DND-41 (cell line): ENCODE data around the gene CYREN.
"Not testable (repeated sequence)": the region's sequence is repeated elsewhere in the genome, so short reads cannot be mapped to it uniquely, and the experiment has no call there.

ENCODE experiments used
- ATAC-seq: fragments of 200-7000 bp; cut with Tn5 transposase; 3 replicates; pipeline ENCODE4 v1.9.1; 2021; ENCODE audit warnings: low read depth; ENCODE audit not compliant: insufficient read depth
- DNase-seq: peaks from one replicate; pipeline ENCODE4 v3.0.0-alpha.2; 2020
- H2AFZ ChIP-seq: 2 replicates; pipeline ENCODE4 v1.6.0; 2012; ENCODE audit warnings: low read depth, low read length
- H3K27ac ChIP-seq: 2 replicates; pipeline ENCODE4 v1.5.1; 2012; ENCODE audit warnings: low read length, inconsistent platforms
- H3K27me3 ChIP-seq: fragments of 200-600 bp; sonication (generic); 2 replicates; pipeline ENCODE4 v1.6.0; 2012; ENCODE audit warnings: low read length, mild to moderate bottlenecking, inconsistent platforms; ENCODE audit not compliant: insufficient read depth, poor library complexity
- H3K36me3 ChIP-seq: 2 replicates; pipeline ENCODE4 v1.5.1; 2012; ENCODE audit warnings: low read length, inconsistent platforms; ENCODE audit not compliant: insufficient read depth
- H3K4me1 ChIP-seq: 2 replicates; pipeline ENCODE4 v1.5.1; 2012; ENCODE audit warnings: mild to moderate bottlenecking, low read length; ENCODE audit not compliant: insufficient read depth
- H3K4me2 ChIP-seq: 2 replicates; pipeline ENCODE4 v1.6.0; 2012; ENCODE audit warnings: mild to moderate bottlenecking, moderate library complexity, low read length, inconsistent platforms; ENCODE audit not compliant: insufficient read depth
- H3K4me3 ChIP-seq, 2 experiments: fragments of 200-600 bp in 1 of 2; shearing (Covaris generic) in 1 of 2; 2 replicates each; pipeline ENCODE4 v1.5.1; 2012 to 2016; ENCODE audit warnings: inconsistent platforms in 2 of 2, low read length in 2 of 2, mild to moderate bottlenecking in 2 of 2, low read depth in 1 of 2, moderate library complexity in 1 of 2
- H3K79me2 ChIP-seq: 2 replicates; pipeline ENCODE4 v1.6.0; 2012; ENCODE audit warnings: low read length, inconsistent platforms; ENCODE audit not compliant: insufficient read depth
- H3K9ac ChIP-seq: 2 replicates; pipeline ENCODE4 v1.6.0; 2012; ENCODE audit warnings: low read depth, mild to moderate bottlenecking, inconsistent platforms, low read length, moderate library complexity
- H3K9me3 ChIP-seq: 2 replicates; pipeline ENCODE4 v1.5.1; 2012; ENCODE audit warnings: low read length, moderate library complexity, mild to moderate bottlenecking, inconsistent platforms; ENCODE audit not compliant: insufficient read depth, severe bottlenecking
- H4K20me1 ChIP-seq: 2 replicates; pipeline ENCODE4 v1.6.0; 2012; ENCODE audit warnings: low read length; ENCODE audit not compliant: insufficient read depth
- EZH2 ChIP-seq: IDR thresholded peaks from 3 replicates; pipeline ENCODE4 v1.6.1; 2012; ENCODE audit warnings: borderline replicate concordance, low read depth, mild to moderate bottlenecking, moderate library complexity, low read length, inconsistent platforms; ENCODE audit not compliant: severe bottlenecking
- TF ChIP-seq, protein P1 (sequence below): IDR thresholded peaks from 2 replicates; pipeline ENCODE4 v1.5.1; 2012; ENCODE audit warnings: borderline replicate concordance, low read length, moderate library complexity, mild to moderate bottlenecking; ENCODE audit not compliant: poor library complexity, severe bottlenecking; ENCODE audit errors: extremely low read depth

CYREN gene

DNA sequence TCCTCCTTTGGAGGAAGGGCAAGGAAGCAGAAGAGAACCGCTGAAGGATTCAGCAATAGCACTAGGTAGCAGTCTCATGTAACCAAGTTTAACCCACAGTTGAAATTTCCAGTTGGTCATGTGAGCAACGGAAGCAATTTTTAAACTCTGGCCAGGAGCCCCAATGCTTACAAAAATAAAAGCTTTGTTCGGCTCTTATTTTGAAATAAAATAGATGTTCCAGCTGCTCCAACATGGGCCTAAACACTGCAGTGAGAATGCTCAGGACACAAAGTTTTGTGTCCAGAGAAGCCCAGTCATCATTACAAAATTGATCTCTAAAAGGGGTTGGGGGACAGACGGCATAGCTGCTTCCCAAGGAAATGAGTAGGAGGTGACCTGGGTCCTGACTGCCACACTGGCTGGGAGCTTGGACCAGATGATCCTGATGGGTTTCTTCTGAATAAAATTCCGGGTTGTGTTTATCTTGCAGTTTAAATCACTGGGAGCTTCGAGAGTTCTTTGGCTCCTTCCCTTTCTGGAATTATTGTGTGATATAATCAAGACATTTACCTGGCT, 23.1 kb downstream of the CYREN start:
- Histone ChIP-seq H3K4me2 (peak overlapping the region; percentile 65), H3K36me3 (no peaks in the 10 kb centered on the region), H3K4me1 (peaks cover 26% of the 10 kb centered on the region), H3K27me3 (no peaks in the 10 kb centered on the region), H3K27ac (peak overlapping the region; percentile 3; the same call in 1 of the 2 replicates), H3K79me2 (no peaks in the 10 kb centered on the region), H3K4me3 (peak overlapping the region in 1 of 2 experiments; percentile 55; a peak in 2 of 4 replicates), H4K20me1 (no peaks in the 10 kb centered on the region), H3K9me3 (no peaks in the 10 kb centered on the region), H3K9ac (peak overlapping the region; percentile 44), H2AFZ (peak overlapping the region; percentile 80)
- TF ChIP-seq, protein P1, sequence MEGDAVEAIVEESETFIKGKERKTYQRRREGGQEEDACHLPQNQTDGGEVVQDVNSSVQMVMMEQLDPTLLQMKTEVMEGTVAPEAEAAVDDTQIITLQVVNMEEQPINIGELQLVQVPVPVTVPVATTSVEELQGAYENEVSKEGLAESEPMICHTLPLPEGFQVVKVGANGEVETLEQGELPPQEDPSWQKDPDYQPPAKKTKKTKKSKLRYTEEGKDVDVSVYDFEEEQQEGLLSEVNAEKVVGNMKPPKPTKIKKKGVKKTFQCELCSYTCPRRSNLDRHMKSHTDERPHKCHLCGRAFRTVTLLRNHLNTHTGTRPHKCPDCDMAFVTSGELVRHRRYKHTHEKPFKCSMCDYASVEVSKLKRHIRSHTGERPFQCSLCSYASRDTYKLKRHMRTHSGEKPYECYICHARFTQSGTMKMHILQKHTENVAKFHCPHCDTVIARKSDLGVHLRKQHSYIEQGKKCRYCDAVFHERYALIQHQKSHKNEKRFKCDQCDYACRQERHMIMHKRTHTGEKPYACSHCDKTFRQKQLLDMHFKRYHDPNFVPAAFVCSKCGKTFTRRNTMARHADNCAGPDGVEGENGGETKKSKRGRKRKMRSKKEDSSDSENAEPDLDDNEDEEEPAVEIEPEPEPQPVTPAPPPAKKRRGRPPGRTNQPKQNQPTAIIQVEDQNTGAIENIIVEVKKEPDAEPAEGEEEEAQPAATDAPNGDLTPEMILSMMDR: no peak
- no peak for TF ChIP-seq EZH2
- no peak for ATAC-seq
- no peak for DNase-seq

DNA sequence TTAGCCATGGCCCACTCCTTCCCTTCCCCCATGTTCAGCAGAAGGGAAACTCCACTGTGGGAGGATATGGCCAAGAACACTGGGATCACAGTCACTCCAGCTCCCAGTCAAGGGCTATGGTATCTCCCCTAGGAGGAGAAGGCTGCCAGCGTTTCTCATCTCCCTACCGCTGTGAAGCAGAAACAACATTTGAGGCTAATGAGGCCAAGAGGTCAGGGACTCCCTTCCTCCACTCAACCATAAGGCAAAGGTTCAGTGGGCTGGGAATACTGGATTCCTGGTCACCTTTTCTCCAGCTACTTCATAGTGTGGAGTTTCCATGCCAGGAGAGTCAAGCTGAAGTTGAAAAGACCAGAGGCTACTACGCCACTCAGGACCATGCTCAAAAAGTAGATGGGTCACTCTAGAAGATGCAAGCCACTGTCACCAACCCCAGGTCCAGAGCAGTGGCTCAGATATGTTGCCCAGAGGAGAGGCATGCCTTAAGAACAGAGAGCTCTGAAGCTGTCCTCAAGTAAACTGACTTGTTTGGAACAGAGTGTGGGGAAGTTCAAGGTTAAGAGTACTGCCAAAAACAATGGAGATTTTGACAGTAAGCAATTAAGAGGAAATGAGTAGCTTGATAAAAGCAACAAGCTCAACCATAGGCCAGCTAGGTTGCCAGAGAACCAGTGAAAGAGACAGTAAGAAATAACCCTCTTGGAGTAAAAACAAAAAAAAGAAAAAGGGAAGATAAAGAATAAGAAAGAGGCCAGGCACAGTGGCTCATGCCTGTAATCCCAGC, 26.4 kb downstream of the CYREN start:
- no peak overlapping the region for H3K9ac ChIP-seq
- ATAC-seq (no peak), DNase-seq (no peak)
- TF ChIP-seq EZH2: no peak
- H3K4me1 ChIP-seq: peaks cover 21% of the 10 kb centered on the region
- no peaks in the 10 kb centered on the region for H3K36me3 ChIP-seq
- H4K20me1 ChIP-seq: no peaks in the 10 kb centered on the region
- no peaks in the 10 kb centered on the region for H3K9me3 ChIP-seq
- H3K4me2 ChIP-seq: no peak overlapping the region
- H3K79me2 ChIP-seq: no peaks in the 10 kb centered on the region
- no peaks in the 10 kb centered on the region for H3K27me3 ChIP-seq
- no peak overlapping the region for H3K4me3 ChIP-seq
- no peak overlapping the region for H3K27ac ChIP-seq
- no peak overlapping the region for H2AFZ ChIP-seq

DNA sequence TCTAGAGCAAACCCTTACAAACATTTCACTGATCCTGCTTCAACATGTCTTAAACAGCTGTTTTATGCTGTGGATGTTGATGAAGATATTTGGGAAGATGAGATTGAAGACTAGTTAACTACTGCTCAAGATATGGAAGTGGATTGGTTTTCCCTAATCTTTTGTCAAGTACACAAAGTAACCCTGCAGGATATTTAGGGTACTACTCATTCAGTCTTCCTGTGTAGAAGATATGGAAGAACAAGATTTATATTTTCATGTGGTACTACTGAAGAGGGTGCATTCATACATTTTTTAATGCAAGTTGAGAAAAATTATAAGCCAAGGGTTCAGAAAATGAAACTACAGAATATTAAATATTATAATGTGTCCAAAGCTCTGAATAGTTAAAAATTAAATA, 40.9 kb downstream of the CYREN start:
- Histone ChIP-seq H3K27me3 (no peaks in the 10 kb centered on the region), H2AFZ (no peak overlapping the region), H3K9me3 (no peaks in the 10 kb centered on the region), H3K27ac (no peak overlapping the region), H3K9ac (no peak overlapping the region), H3K4me3 (no peak overlapping the region), H3K79me2 (no peaks in the 10 kb centered on the region), H4K20me1 (no peaks in the 10 kb centered on the region), H3K36me3 (no peaks in the 10 kb centered on the region), H3K4me2 (no peak overlapping the region), H3K4me1 (no peaks in the 10 kb centered on the region)
- no peak; the same call in 2 of the 3 replicates for ATAC-seq
- TF ChIP-seq EZH2: no peak
- TF ChIP-seq, protein P1: no peak
- DNase-seq: no peak

DNA sequence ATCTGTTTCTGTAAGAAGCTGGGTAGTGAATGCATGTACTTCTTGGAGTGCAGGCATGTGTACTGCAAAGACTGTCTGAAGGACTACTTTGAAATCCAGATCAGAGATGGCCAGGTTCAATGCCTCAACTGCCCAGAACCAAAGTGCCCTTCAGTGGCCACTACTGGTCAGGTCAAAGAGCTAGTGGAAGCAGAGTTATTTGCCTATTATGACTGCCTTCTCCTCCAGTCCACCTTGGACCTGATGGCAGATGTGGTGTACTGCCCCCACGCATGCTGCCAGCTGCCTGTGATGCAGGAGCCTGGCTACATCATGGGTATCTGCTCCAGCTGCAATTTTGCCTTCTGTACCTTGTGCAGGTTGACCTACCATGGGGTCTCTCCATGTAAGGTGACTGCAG, 41.6 kb downstream of the CYREN start:
- no peaks in the 10 kb centered on the region for H4K20me1 ChIP-seq
- DNase-seq: no peak
- no peaks in the 10 kb centered on the region for H3K36me3 ChIP-seq
- H3K4me2 ChIP-seq: no peak overlapping the region
- H2AFZ ChIP-seq: no peak overlapping the region
- H3K4me1 ChIP-seq: no peaks in the 10 kb centered on the region
- no peaks in the 10 kb centered on the region for H3K27me3 ChIP-seq
- ATAC-seq: no peak
- no peaks in the 10 kb centered on the region for H3K9me3 ChIP-seq
- TF ChIP-seq EZH2: no peak
- TF ChIP-seq, protein P1: no peak
- H3K27ac ChIP-seq: no peak overlapping the region
- no peak overlapping the region for H3K9ac ChIP-seq
- no peak overlapping the region for H3K4me3 ChIP-seq
- no peaks in the 10 kb centered on the region for H3K79me2 ChIP-seq

DNA sequence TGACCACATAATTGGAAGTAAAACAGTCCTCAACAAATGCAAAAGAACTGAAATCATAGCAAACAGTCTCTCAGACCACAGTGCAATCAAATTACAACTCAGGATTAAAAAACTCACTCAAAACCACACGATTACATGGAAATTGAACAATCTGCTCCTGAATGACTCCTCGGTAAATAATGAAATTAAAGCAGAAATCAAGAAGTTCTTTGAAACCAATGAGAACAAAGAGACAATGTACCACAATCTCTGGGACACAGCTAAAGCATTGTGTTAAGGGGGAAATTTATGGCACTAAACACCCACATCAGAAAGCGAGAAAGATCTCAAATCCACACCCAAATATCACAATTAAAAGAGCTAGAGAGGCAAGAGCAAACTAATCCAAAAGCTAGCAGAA, 45.9 kb downstream of the CYREN start:
- not testable (repeated sequence) for H2AFZ ChIP-seq, H3K9ac ChIP-seq, H3K27ac ChIP-seq, H3K4me1 ChIP-seq, H3K27me3 ChIP-seq, H3K36me3 ChIP-seq, H3K4me3 ChIP-seq, H3K4me2 ChIP-seq, H4K20me1 ChIP-seq, H3K79me2 ChIP-seq, H3K9me3 ChIP-seq, DNase-seq, ATAC-seq
